Suppressor macrophage treated with lipopolysaccharide for 4 hours (primary cell): ENCODE measurements around the gene FAM111B.
"Not testable (repeated sequence)": the region's sequence is repeated elsewhere in the genome, so short reads cannot be mapped to it uniquely, and the experiment has no call there.

Source experiments
- DNase-seq: peaks from one replicate; pipeline ENCODE4 v3.0.0-alpha.2; 2020

The FAM111B gene

GRCh38 chr11:59102259-59102765, 4.7 kb upstream of the FAM111B start:
- peak; percentile 65 for DNase-seq

- not testable (repeated sequence) for DNase-seq
Measured at GRCh38 chr11:59107721-59108120, 684 bp downstream of the FAM111B start.

- no peak for DNase-seq
Measured at GRCh38 chr11:59112494-59112893, 5.5 kb downstream of the FAM111B start.

GRCh38 chr11:59114344-59114743, 7.3 kb downstream of the FAM111B start:
- DNase-seq = no peak

- DNase-seq = no peak
Measured at GRCh38 chr11:59115553-59115952, 8.5 kb downstream of the FAM111B start.

- no peak for DNase-seq
Measured at GRCh38 chr11:59117774-59118173, 10.7 kb downstream of the FAM111B start.

GRCh38 chr11:59119826-59120225, 12.8 kb downstream of the FAM111B start:
- no peak for DNase-seq

GRCh38 chr11:59135648-59136461, 28.8 kb downstream of the FAM111B start:
- peak; percentile 86 for DNase-seq

GRCh38 chr11:59136551-59136950, 29.5 kb downstream of the FAM111B start:
- DNase-seq = not testable (repeated sequence)

GRCh38 chr11:59137190-59137589, 30.2 kb downstream of the FAM111B start:
- no peak for DNase-seq

GRCh38 chr11:59138643-59139042, 31.6 kb downstream of the FAM111B start:
- DNase-seq = no peak

GRCh38 chr11:59141191-59141590, 34.2 kb downstream of the FAM111B start:
- no peak for DNase-seq

- no peak for DNase-seq
Measured at GRCh38 chr11:59141673-59142460, 34.8 kb downstream of the FAM111B start.

GRCh38 chr11:59142530-59143507, 35.8 kb downstream of the FAM111B start, which contains the start of gene FAM111A:
Gene FAM111A (plus strand): TSS chr11:59142856. CDS start chr11:59148873, 6,017 bp downstream.
- peak; percentile 95 for DNase-seq

- DNase-seq = no peak
Measured at GRCh38 chr11:59144096-59144495, 37.1 kb downstream of the FAM111B start.

- peak; percentile 88 for DNase-seq
Measured at GRCh38 chr11:59144579-59145345, 37.7 kb downstream of the FAM111B start.

GRCh38 chr11:59145534-59145933, 38.5 kb downstream of the FAM111B start:
- DNase-seq = peak; percentile 91

GRCh38 chr11:59151761-59152160, 44.7 kb downstream of the FAM111B start:
- no peak for DNase-seq

- DNase-seq = peak; percentile 63
Measured at GRCh38 chr11:59152312-59152951, 45.4 kb downstream of the FAM111B start.

- no peak for DNase-seq
Measured at GRCh38 chr11:59154610-59155009, 47.6 kb downstream of the FAM111B start.

GRCh38 chr11:59157433-59157832, 50.4 kb downstream of the FAM111B start:
- no peak for DNase-seq
